GM13977 (cell line): ENCODE measurements around the gene HPSE2.
A peak's percentile ranks its signal among the peaks of the same experiment; 100 is the strongest.

Source experiments
- DNase-seq: peaks from one replicate; pipeline ENCODE4 v3.0.0; 2012; ENCODE audit warnings: low spot score
- in situ Hi-C: fragments of 300-500 bp; cut with MboI; formaldehyde crosslinking; loops from one replicate; pipeline ENCODE4 v1.12.0; 2022; ENCODE audit warnings: low sequenced_read_pairs, low pct_unique_long_range_greater_than_20kb, mixed read lengths, inconsistent platforms; ENCODE audit not compliant: unreplicated experiment
- TF ChIP-seq, protein P1 (sequence below): IDR thresholded peaks from 2 replicates; pipeline ENCODE4 v1.5.1; 2012; ENCODE audit warnings: mild to moderate bottlenecking, control low read depth; ENCODE audit not compliant: insufficient read depth; ENCODE audit errors: extremely low read depth, missing control alignments

HPSE2 gene

GRCh38 chr10:98410135-98410743 is 825.4 kb downstream of the HPSE2 start:
- in situ Hi-C loops: no loop called here
- no peak for DNase-seq
- TF ChIP-seq, protein P1, sequence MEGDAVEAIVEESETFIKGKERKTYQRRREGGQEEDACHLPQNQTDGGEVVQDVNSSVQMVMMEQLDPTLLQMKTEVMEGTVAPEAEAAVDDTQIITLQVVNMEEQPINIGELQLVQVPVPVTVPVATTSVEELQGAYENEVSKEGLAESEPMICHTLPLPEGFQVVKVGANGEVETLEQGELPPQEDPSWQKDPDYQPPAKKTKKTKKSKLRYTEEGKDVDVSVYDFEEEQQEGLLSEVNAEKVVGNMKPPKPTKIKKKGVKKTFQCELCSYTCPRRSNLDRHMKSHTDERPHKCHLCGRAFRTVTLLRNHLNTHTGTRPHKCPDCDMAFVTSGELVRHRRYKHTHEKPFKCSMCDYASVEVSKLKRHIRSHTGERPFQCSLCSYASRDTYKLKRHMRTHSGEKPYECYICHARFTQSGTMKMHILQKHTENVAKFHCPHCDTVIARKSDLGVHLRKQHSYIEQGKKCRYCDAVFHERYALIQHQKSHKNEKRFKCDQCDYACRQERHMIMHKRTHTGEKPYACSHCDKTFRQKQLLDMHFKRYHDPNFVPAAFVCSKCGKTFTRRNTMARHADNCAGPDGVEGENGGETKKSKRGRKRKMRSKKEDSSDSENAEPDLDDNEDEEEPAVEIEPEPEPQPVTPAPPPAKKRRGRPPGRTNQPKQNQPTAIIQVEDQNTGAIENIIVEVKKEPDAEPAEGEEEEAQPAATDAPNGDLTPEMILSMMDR: no peak

- peak; percentile 66 for DNase-seq
- TF ChIP-seq, protein P1: no peak
- in situ Hi-C loops: no loop called here
Measured at GRCh38 chr10:98408799-98409198, 826.9 kb downstream of the HPSE2 start.

DNA sequence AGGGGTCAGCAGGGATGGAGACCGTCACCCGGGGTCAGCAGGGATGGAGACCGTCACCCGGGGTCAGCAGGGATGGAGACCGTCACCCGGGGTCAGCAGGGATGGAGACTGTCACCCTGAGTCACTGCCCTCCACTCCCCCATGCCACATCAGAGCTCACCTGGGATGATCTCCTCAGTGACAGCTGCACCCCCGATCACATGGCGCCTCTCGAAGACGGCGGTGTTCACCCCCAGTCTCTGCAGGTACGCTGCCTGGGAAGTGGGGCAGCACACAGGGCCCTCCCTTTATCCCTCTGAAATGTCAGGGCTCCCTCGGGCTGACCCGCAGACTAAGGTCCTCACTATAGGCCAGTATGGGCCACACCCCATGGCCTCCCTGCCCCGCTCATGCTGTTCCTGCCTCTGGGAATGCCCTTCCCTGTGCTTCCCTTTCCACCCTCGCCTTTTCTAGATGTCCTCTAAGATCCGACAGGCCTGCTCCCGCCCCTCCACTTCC is 827.9 kb downstream of the HPSE2 start:
- in situ Hi-C loops: no loop called here

More for the DNA sequence above, 827.9 kb downstream of the HPSE2 start:
- DNase-seq: no peak
- TF ChIP-seq, protein P1: no peak
